HL-60/S4 (cell line): ENCODE results near the gene VASH2.
"Not testable (repeated sequence)": the region's sequence is repeated elsewhere in the genome, so short reads cannot be mapped to it uniquely, and the experiment has no call there.

ENCODE experiments used
- in situ Hi-C: fragments of 300-500 bp; cut with MboI; formaldehyde crosslinking; loops from 2 replicates; pipeline ENCODE4 v1.14.3; 2022; ENCODE audit warnings: low sequenced_read_pairs

Gene VASH2

GRCh38 chr1:213017447-213018273 lies 67.3 kb downstream of the VASH2 start:
- in situ Hi-C loops, result no loop called here

- in situ Hi-C loops, result no loop called here
Observed at GRCh38 chr1:213019450-213019849, 69.1 kb downstream of the VASH2 start.

- in situ Hi-C loops, result no loop called here
Observed at GRCh38 chr1:213020016-213020415, 69.7 kb downstream of the VASH2 start.

- in situ Hi-C loops, result not testable (repeated sequence)
Observed at GRCh38 chr1:213027024-213027423, 76.7 kb downstream of the VASH2 start.

- in situ Hi-C loops, result no loop called here
Observed at GRCh38 chr1:213032651-213033050, 82.3 kb downstream of the VASH2 start.

GRCh38 chr1:213034713-213035112 lies 84.4 kb downstream of the VASH2 start:
- in situ Hi-C loops, result no loop called here

- in situ Hi-C loops, result no loop called here
Observed at GRCh38 chr1:213035573-213035972, 85.2 kb downstream of the VASH2 start.
